HG03342 (cell line): Measurements from ENCODE around the gene APOBR.
"Not testable (repeated sequence)": the region's sequence is repeated elsewhere in the genome, so short reads cannot be mapped to it uniquely, and the experiment has no call there.

Experiments used
- ATAC-seq: cut with Tn5 transposase; IDR thresholded peaks from one replicate; pipeline ENCODE4 v1.9.1; 2021; ENCODE audit warnings: mild to moderate bottlenecking, moderate library complexity; ENCODE audit not compliant: unreplicated experiment

APOBR gene

DNA sequence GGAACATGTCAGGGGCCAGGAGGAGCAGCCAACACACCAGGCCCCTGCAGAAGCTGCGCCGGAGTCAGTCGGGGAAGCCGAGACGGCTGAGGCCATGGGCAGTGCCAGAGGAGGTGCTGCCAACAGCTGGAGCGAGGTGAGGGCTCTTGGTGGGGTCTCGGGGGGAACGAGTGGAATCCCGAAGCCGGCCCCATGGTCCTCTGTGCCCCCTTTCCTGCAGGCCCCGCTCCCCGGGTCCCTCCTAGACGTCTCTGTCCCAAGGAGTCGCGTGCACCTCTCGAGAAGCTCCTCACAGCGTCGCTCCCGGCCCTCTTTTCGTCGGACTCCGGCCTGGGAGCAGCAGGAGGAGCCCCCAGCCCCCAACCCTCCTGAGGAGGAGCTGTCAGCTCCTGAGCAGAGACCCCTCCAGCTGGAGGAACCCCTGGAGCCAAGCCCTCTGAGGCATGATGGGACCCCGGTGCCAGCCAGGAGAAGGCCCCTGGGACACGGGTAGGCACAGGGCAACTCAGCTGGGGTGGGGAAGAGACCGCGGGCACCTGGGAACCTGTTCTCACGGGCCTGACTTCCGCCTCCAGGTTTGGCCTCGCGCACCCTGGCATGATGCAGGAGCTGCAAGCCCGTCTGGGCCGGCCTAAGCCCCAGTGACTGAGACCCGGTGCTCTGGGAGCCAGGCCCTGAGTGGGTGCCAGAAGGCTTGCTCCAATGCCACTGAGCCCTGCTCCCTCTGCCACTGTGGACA is 3.6 kb downstream of the APOBR start:
- ATAC-seq, result no peak

GRCh38 chr16:28498666-28499381 is 4.4 kb downstream of the APOBR start:
- ATAC-seq, result no peak

- no peak for ATAC-seq
Observed at GRCh38 chr16:28499854-28500253, 5.4 kb downstream of the APOBR start.

DNA sequence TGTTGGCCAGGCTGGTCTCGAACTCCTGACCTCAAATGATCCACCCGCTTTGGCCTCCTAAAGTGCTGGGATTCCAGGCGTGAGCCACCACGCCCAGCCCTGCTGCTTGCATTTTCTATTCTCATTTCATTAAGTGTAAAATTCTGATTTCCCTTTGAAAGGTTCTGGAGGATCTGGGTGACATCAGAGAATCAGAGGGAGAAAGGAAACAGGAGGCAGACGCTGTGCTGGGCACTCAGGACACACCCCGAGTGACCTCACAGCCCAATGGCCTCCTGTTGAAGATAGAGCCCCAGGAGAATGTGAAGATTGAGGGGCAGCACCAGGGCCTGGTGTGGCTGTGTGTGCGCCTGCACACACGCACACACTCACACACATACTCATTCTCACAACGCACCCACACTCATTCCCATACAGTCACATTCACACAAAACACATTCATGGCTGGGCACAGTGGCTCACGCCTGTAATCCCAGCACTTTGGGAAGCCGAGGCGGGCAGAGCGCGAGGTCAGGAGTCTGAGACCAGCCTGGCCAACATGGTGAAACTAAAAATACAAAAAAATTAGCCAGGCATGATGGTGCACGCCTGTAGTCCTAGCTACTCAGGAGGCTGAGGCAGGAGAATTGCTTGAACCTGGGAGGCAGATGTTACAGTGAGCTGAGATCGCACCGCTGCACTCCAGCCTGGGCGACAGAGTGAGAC is 6.2 kb downstream of the APOBR start:
- ATAC-seq, result not testable (repeated sequence)

DNA sequence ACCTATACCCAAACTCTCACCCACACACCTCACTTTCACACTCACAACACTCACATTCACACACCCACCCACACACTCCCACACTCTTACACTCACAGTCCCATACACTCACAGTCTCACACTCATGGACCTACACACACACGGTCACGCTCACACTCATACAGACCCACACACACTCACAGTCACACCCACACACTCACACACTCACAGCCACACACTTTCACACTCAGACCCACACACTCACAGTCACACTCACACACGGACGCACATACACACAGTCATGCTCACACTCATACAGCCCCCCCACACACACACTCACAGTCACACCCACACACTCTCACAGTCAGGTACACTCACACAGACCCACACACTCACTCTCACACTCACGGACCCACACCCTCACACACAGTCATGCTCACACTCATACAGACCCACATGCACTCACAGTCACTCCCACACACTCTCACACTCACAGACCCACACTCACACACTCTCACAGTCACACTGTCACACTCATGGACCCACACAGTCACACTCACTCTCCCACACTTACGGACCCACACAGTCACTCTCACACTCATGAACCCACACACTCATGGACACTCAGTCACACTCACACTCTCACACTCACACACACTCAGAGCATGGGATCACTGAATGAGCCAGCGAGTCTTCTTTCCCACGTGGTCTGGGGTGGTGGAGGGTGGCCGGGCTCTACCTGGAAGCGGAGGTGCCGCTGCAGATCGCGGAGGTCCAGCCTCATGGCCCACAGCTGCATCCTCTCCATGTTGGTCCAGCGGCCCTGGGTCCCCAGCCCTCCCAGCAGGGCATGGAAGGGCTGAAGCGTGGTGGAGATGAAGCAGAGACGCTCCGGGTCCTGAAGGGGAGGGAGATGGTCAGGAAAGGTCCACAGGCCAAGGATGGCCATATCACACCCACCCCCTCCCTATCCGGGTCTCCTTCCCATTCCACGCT is 7.1 kb downstream of the APOBR start:
- ATAC-seq, result no peak

DNA sequence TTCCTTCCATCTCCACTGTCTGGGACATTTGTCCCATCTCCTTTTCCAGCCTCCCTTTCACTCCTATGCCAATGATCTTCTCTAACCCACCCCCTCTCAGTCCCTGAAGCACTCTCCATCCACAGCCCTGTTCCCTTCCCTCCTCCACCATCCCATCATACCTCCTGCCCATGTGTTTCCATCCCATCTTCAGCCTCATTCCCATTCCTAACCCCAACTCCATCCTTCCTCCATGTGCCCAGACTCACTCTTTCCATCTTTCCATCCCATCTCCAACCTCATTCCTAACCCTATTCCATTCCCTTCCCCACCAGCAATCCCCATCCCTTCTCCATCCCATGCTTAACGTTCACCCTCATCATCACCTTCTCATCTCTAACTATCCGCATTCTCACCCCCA is 7.8 kb downstream of the APOBR start:
- no peak for ATAC-seq

DNA sequence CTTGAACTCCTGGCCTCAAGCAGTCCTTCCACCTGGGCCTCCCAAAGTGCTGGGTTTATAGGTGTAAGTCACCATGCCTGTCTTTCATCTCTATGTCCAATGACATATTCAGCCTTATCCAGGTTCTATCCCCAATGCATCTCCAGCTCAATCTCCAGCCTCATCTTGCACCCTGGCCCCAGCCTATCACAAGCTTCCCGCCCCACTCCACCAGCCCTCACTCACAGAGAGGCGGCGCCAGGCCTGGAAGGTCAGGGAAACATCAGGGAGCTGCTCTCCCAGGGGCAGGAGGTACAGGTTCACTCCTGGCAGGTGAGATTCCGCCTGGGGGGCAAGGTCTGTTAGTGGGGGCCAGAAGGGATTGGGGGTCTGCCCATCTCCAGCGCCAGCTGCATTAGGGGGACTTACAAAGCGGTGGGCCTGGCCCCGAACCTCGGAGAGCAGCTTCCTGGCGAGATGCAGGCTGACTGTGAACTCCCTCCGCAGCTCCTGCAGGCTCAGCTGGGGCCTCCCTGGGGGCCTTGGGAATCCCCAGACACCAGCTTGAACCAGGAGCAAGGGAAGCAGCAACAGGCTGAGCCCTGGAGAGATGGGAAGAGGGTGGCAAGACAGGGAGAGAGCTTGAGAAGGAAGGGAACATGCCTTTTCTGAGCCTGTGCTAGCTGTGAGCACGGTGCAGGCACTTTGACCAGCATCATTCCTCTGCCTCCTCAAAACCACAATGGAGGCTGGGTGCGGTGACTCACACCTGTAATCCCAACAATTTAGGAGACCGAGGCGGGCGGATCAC is 9.2 kb downstream of the APOBR start:
- no peak for ATAC-seq

DNA sequence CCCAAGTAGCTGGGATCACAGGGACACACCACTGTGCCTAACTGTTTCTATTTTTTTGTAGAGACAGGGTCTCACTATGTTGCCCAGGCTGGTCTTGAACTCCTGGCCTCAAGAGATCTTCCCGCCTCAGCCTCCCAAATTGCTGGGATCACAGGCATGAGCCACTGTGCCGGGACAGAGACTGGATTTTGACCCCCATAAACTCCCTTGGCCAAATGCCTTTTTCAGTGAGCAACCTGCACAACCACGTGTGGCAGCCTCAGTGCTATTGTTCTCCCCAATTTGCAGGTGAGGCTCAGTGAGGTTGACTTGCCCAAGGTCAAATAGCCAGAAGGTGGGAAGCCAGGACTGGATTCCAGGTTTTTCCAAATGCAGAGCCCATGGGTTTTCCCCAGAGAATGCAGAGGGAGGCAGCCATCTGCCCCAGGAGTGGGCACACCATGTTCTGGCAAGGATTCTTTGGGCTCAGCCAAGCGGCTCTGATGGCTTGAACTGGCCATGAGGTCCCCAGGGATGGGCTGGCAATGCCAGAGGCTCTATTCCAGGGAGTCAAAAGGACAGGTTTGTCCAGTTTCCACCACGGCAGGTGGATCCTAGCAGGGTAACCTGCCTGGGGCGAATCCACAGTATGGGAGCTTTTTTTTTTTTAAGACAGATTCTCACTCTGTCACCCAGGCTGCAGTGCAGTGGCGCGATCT is 10.4 kb downstream of the APOBR start:
- no peak for ATAC-seq

GRCh38 chr16:28505489-28506137 is 11.2 kb downstream of the APOBR start:
- ATAC-seq, result no peak

DNA sequence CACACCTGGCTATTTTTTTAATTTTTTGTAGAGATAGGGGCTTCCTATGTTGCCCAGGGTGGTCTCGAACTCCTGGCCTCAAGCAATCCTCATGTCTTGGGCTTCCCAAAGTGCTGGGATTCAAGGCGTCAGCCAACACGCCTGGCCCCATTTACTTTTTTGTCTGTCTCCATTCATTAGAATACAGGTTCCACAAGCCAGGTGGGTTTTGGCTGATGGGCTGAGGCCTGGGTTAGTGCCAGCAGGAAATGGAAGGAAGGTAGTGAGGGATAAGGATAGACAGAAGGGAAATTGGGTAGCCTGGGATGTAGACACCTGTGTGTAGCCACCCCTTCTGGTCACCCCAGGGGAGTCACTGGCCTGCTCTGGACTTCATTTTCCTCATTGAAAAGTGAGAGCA is 16.6 kb downstream of the APOBR start:
- no peak for ATAC-seq

DNA sequence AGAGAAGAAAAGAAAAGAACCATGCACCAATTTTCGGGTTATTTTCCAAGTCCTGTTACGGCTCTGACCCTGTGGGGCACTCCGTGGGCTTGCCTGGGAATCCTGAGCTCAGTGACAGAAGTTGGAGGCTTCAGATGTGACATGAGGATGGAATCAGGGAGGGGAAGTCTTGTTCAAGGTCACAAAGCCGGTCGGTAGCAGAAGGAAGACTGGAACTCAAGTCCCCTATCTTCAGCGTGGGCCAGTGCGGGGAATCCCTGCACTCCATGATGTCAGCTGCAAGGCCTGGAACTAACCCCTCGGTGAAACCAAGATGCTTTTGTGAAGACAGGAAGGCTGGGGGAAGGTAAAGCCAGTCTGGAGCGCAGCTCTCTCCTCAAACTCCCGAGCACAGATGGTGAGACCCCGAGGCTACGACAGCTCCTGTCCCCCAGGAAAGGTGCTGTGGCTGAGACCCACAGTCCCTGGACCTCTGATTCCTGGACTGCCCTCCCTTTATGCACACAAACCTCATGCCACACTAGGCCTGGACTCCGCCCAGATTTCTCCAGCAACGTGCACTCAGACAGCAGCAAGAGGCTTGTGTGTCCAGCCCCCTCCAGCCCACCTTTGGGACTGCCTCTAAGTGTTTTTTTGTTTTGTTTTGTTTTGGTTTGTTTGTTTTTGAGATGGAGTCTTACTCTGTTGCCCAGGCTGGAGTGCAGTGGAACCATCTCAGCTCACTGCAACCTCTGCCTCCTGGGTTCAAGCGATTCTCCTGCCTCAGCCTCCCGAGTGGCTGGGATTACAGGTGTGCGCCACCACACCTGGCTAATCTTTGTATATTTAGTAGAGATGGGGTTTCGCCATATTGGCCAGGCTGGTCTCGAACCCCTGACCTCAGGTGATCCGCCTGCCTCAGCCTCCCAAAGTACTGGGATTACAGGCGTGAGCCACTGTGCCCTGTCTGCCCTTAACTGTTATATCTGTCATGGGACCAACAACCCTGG is 17.7 kb downstream of the APOBR start:
- ATAC-seq, result no peak

- ATAC-seq, result no peak
Observed at GRCh38 chr16:28513484-28514181, 19.2 kb downstream of the APOBR start.

- ATAC-seq, result no peak
Observed at GRCh38 chr16:28514246-28514645, 19.8 kb downstream of the APOBR start.

DNA sequence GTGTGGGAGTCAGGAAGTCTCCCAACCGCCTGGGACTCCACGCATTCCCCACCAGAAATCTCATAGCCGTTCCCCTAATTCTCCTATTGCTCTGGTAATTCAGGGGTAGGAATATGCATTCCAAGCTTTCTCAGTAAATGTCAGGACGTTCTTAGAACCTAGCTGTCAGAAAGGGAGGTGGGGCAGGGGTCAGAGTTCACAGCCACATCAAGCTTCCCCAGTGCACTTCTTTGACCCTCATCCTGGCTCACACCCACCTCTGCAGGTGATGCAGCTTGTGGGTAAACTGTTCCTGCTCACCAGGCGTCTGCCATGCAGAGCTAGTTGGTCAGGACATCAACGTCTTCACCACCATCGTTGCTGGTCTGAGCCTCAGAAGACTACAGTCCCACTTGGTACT is 26.2 kb downstream of the APOBR start:
- no peak for ATAC-seq

DNA sequence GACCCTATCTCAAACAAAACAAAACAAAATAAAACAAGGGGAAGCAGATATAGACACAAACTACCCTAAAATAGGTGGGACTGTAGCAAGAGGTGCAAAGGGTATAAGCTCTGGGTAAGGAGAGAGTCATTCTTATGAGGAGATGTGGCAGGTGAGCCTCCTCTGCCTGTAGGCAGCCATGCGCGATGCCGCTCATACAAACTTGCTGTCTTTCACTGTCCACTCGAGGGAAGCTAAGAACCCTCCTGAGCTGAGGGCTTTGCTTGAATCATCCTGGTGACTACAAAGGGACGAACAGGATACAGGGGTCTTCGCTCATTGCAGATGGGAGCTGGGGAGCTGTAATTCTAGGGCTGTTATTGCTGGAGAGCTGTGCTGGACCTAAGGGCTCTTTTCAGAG is 27.0 kb downstream of the APOBR start:
- ATAC-seq, result no peak

- no peak for ATAC-seq
Observed at GRCh38 chr16:28522792-28523191, 28.3 kb downstream of the APOBR start.

DNA sequence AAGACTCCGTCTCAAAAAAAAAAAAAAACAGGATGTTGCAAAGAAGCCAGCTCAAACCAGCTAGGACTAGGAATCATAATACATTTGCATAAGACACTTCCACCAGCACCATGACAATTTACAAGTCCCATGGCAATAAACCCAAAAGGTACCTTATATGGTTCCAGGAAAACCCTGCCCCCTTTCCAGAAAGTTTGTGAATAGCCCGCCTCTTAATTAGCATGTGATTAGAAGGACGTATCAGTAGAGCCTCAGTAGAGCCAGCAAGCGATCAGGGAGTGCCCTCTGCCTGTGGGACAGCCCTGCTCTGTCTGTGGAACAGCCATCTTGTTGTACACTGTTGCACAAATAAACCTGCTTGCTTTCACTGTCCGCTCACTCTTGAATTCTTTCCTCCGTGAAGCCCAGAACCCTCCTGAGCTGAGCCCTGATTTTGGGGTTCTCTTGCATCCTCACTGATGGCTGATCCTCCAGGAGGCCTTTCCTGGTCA is 30.3 kb downstream of the APOBR start:
- ATAC-seq, result no peak
